CD8-positive, alpha-beta memory T cell (primary cell): ENCODE data around the gene AHCY. TPM values are rescaled to one million over a fixed set of nuclear protein-coding genes. Genes with fewer than 3 reads are reported as not detected.

ENCODE experiments used
- CTCF ChIA-PET: fragments of 350-600 bp; sonication (Branson Sonifier 250); formaldehyde crosslinking; loops from one replicate; lab custom pipeline; 2021; ENCODE audit warnings: antibody characterized with exemption; lab: Charles Lee
- POLR2A ChIA-PET: fragments of 350-600 bp; sonication (Branson Sonifier 250); formaldehyde crosslinking; loops from one replicate; lab custom pipeline; 2021; ENCODE audit warnings: antibody characterized with exemption; lab: Charles Lee
- DNase-seq, 5 donors: peaks; one replicate each; pipeline versions ENCODE4 v3.0.0 to v3.0.0-alpha.2; 2020 to 2022; ENCODE audit warnings: mixed read lengths in 1 of 5
- H3K27ac ChIP-seq: one replicate; pipeline ENCODE4 v1.7.0; 2013; ENCODE audit warnings: low read depth, mild to moderate bottlenecking, low read length, moderate library complexity
- H3K27me3 ChIP-seq: 2 replicates; pipeline ENCODE4 v1.7.0; 2013; ENCODE audit warnings: low read length, mild to moderate bottlenecking; ENCODE audit not compliant: insufficient read depth, poor library complexity, severe bottlenecking
- H3K36me3 ChIP-seq: 2 replicates; pipeline ENCODE4 v1.7.0; 2013; ENCODE audit warnings: mild to moderate bottlenecking, low read length, moderate library complexity; ENCODE audit not compliant: insufficient read depth
- H3K4me1 ChIP-seq: 2 replicates; pipeline ENCODE4 v1.7.0; 2013; ENCODE audit warnings: mild to moderate bottlenecking, low read length, moderate library complexity; ENCODE audit not compliant: insufficient read depth
- H3K4me3 ChIP-seq: 2 replicates; pipeline ENCODE4 v1.7.0; 2013; ENCODE audit warnings: mild to moderate bottlenecking, low read length
- H3K9me3 ChIP-seq: 2 replicates; pipeline ENCODE4 v1.7.0; 2013; ENCODE audit warnings: mild to moderate bottlenecking, low read length
- H3K27ac Mint-ChIP-seq, 8 donors: one replicate each; pipeline ENCODE4 v1.8.0; 2020 to 2021; ENCODE audit warnings: mixed read lengths in 8 of 8, mild to moderate bottlenecking in 6 of 8, inconsistent platforms in 3 of 8, moderate library complexity in 3 of 8
- H3K27me3 Mint-ChIP-seq, 2 donors: one replicate each; pipeline ENCODE4 v1.8.0; 2020 to 2021; ENCODE audit warnings: mixed read lengths in 2 of 2, mild to moderate bottlenecking in 1 of 2, moderate library complexity in 1 of 2
- H3K36me3 Mint-ChIP-seq, 3 donors: one replicate each; pipeline ENCODE4 v1.8.0; 2020 to 2021; ENCODE audit warnings: mixed read lengths in 3 of 3, inconsistent platforms in 1 of 3, mild to moderate bottlenecking in 1 of 3
- H3K4me1 Mint-ChIP-seq, 3 donors: one replicate each; pipeline ENCODE4 v1.8.0; 2020 to 2021; ENCODE audit warnings: mixed read lengths in 3 of 3, inconsistent platforms in 1 of 3, mild to moderate bottlenecking in 1 of 3
- H3K4me3 Mint-ChIP-seq, 7 donors: one replicate each; pipeline ENCODE4 v1.8.0; 2020 to 2021; ENCODE audit warnings: mixed read lengths in 7 of 7, mild to moderate bottlenecking in 6 of 7, moderate library complexity in 4 of 7, inconsistent platforms in 2 of 7
- H3K9me3 Mint-ChIP-seq, 5 donors: one replicate each; pipeline ENCODE4 v1.8.0; 2020 to 2022; ENCODE audit warnings: mixed read lengths in 5 of 5, mild to moderate bottlenecking in 3 of 5, moderate library complexity in 2 of 5, inconsistent platforms in 1 of 5
- polyA plus RNA-seq: library from polyadenylated mRNA; unstranded; fragments of 300-500 nt; fragmentation: Illumina TruSeq; gene quantifications from one replicate; pipeline ENCODE4 v1.2.3, GENCODE V29; 2021
- total RNA-seq, 2 experiments: library from RNA; stranded (reverse); gene quantifications; one replicate each; pipeline ENCODE4 v1.2.3, GENCODE V29; 2021

AHCY gene
- total and polyA plus RNA-seq, 3 experiments from 2014 or later, result 21.4 to 175 (median 169) TPM

- POLR2A ChIA-PET, result no interaction called here
- no peak for DNase-seq
- H3K27me3 Mint-ChIP-seq, result peaks cover 0 to 9% of the 10 kb centered on the region in 2 donors
- no peak overlapping the region for H3K4me3 ChIP-seq
- peaks cover 0 to 2% (median 0%) of the 10 kb centered on the region in 3 donors for H3K36me3 Mint-ChIP-seq
- H3K9me3 Mint-ChIP-seq, result peaks cover 5 to 6% (median 6%) of the 10 kb centered on the region in 5 donors
- H3K27ac Mint-ChIP-seq, result no peak overlapping the region
- peaks cover 3% of the 10 kb centered on the region for H3K9me3 ChIP-seq
- H3K4me3 Mint-ChIP-seq, result no peak overlapping the region
- H3K4me1 Mint-ChIP-seq, result no peaks in the 10 kb centered on the region
- no peaks in the 10 kb centered on the region for H3K4me1 ChIP-seq
- no peaks in the 10 kb centered on the region for H3K36me3 ChIP-seq
- no peak overlapping the region for H3K27ac ChIP-seq
- CTCF ChIA-PET, result no interaction called here
- H3K27me3 ChIP-seq, result no peaks in the 10 kb centered on the region
These were observed 70.6 kb downstream of the AHCY start for GRCh38 chr20:34232494-34233087.

- Histone ChIP-seq H3K4me1 (no peaks in the 10 kb centered on the region), H3K36me3 (no peaks in the 10 kb centered on the region), H3K4me3 (no peak overlapping the region), H3K27ac (no peak overlapping the region), H3K9me3 (no peaks in the 10 kb centered on the region), H3K27me3 (no peaks in the 10 kb centered on the region)
- ChIA-PET CTCF (no interaction called here), POLR2A (no interaction called here)
- H3K36me3 Mint-ChIP-seq, result peaks cover 0 to 3% (median 0%) of the 10 kb centered on the region in 3 donors
- peaks cover 0 to 10% of the 10 kb centered on the region in 2 donors for H3K27me3 Mint-ChIP-seq
- DNase-seq, result no peak
- peaks cover 0 to 2% (median 2%) of the 10 kb centered on the region in 5 donors for H3K9me3 Mint-ChIP-seq
- no peak overlapping the region for H3K27ac Mint-ChIP-seq
- H3K4me3 Mint-ChIP-seq, result no peak overlapping the region
- no peaks in the 10 kb centered on the region for H3K4me1 Mint-ChIP-seq
These were observed 71.5 kb downstream of the AHCY start for GRCh38 chr20:34231634-34232033.

Other genes starting within 250 kb of the AHCY start
- 100 to 1,000 TPM; 128 to 130 TPM for gene EIF2S2, start 191.1 kb downstream of the AHCY start, total RNA-seq
- gene EIF2S2, start 191.1 kb downstream of the AHCY start, polyA plus RNA-seq, result 24.2 TPM
- gene ASIP, start 61.9 kb downstream of the AHCY start, total RNA-seq, result not detected
- not detected for gene ASIP, start 61.9 kb downstream of the AHCY start, polyA plus RNA-seq
- gene ITCH, start 59.9 kb upstream of the AHCY start, total RNA-seq, result 10 to 100 TPM; 45.6 to 51.7 TPM
- 38.0 TPM for gene ITCH, start 59.9 kb upstream of the AHCY start, polyA plus RNA-seq
- gene DYNLRB1, start 213.1 kb upstream of the AHCY start, total RNA-seq, result 10 to 100 TPM; 81.1 to 81.2 TPM
- gene DYNLRB1, start 213.1 kb upstream of the AHCY start, polyA plus RNA-seq, result 315 TPM